Lung (tissue), 12 donors: ENCODE measurements around the gene STK25. TPM values are rescaled to one million over a fixed set of nuclear protein-coding genes. Genes with fewer than 3 reads are reported as not detected.

Experiments used
- ATAC-seq: fragments of 200-7000 bp; cut with Tn5 transposase; one replicate; pipeline ENCODE4 v1.9.1; 2020; ENCODE audit warnings: moderate number of reproducible peaks; ENCODE audit not compliant: insufficient read depth, low FRiP score
- DNase-seq, 3 donors: peaks; one replicate each; pipeline ENCODE4 v3.0.0-alpha.2; 2013 to 2017
- H3K27ac ChIP-seq, 2 donors: one replicate each; pipeline ENCODE4 v1.5.1; 2013; ENCODE audit warnings: mild to moderate bottlenecking in 2 of 2, moderate library complexity in 2 of 2, control low read depth in 1 of 2, inconsistent platforms in 1 of 2, low read depth in 1 of 2, low read length in 1 of 2
- H3K27me3 ChIP-seq, 3 donors: one replicate each; pipeline ENCODE4 v1.5.1; 2013; ENCODE audit warnings: low read length in 2 of 3; ENCODE audit not compliant: control insufficient read depth in 3 of 3, insufficient read depth in 3 of 3
- H3K36me3 ChIP-seq, 4 donors: one replicate each; pipeline ENCODE4 v1.5.1; 2013; ENCODE audit warnings: low read length in 4 of 4, mild to moderate bottlenecking in 1 of 4, moderate library complexity in 1 of 4; ENCODE audit not compliant: control insufficient read depth in 4 of 4, insufficient read depth in 4 of 4
- H3K4me1 ChIP-seq, 5 donors: one replicate each; pipeline ENCODE4 v1.5.1; 2013; ENCODE audit warnings: low read length in 5 of 5, mild to moderate bottlenecking in 2 of 5, moderate library complexity in 1 of 5; ENCODE audit not compliant: control insufficient read depth in 5 of 5, insufficient read depth in 5 of 5
- H3K4me3 ChIP-seq: one replicate; pipeline ENCODE4 v1.5.1; 2013; ENCODE audit warnings: mild to moderate bottlenecking, control low read depth, moderate library complexity
- H3K9ac ChIP-seq, 2 donors: one replicate each; pipeline ENCODE4 v1.5.1; 2013; ENCODE audit warnings: low read length in 2 of 2, control low read depth in 1 of 2; ENCODE audit not compliant: insufficient read depth in 1 of 2
- H3K9me3 ChIP-seq, 4 donors: one replicate each; pipeline ENCODE4 v1.5.1; 2013; ENCODE audit warnings: low read length in 3 of 4, mild to moderate bottlenecking in 1 of 4, moderate library complexity in 1 of 4; ENCODE audit not compliant: control insufficient read depth in 4 of 4, insufficient read depth in 3 of 4
- CTCF ChIP-seq: IDR thresholded peaks from 2 replicates; pipeline ENCODE4 v1.5.1; 2012; ENCODE audit warnings: mild to moderate bottlenecking; ENCODE audit errors: control extremely low read depth, extremely low read depth
- WGBS, 2 donors: extraction: QIAGEN DNeasy Blood & Tissue Kit; methylation state at CpG; one replicate each; pipeline ENCODE4 v1.1.7; 2013; 5-methylcytosine and 5-hydroxymethylcytosine counted together
- polyA plus RNA-seq, 2 donors: library from polyadenylated mRNA; stranded (reverse); fragments of 200-250 nt; gene quantifications; one replicate each; pipeline ENCODE4 v1.2.1, GENCODE V29; 2013
- total RNA-seq, 2 donors: library from RNA; depleted of rRNA in 1 of 2; stranded (reverse); fragments of >200 nt in 1 of 2; gene quantifications; one replicate each; pipeline ENCODE4 v1.2.1, GENCODE V29; 2014 to 2021
- donor health status: control.
- donor health status: control.
- donor health status: Bipolar disorder and iron deficiency.
- donor health status: healthy.
- donor health status: DM: yes; HTN: yes; CAD: no.

Gene STK25
- total and polyA plus RNA-seq, 4 donors, result 126 to 182 (median 136) TPM

- no peak overlapping the region for H3K4me3 ChIP-seq
- peak overlapping the region in 1 of 2 donors; percentile 88 for H3K27ac ChIP-seq
- WGBS, 2 donors, result 95 to 98% methylated on average over 11 of the region's 11 CpGs
- TF ChIP-seq CTCF, result no peak
- no peak for ATAC-seq
- peaks cover 0 to 2% (median 0%) of the 10 kb centered on the region in 4 donors for H3K9me3 ChIP-seq
- no peak for DNase-seq
- peaks cover 0 to 6% (median 0%) of the 10 kb centered on the region in 3 donors for H3K27me3 ChIP-seq
- peaks cover 0 to 12% (median 7%) of the 10 kb centered on the region in 5 donors for H3K4me1 ChIP-seq
- no peak overlapping the region for H3K9ac ChIP-seq
- H3K36me3 ChIP-seq, result no peaks in the 10 kb centered on the region
Observed at GRCh38 chr2:241539616-241540374, 31.4 kb upstream of the STK25 start.

- no peak for ATAC-seq
- no peaks in the 10 kb centered on the region for H3K36me3 ChIP-seq
- DNase-seq, result no peak
Observed at GRCh38 chr2:241538838-241539615, 30.6 kb upstream of the STK25 start.

GRCh38 chr2:241535871-241536655, 27.7 kb upstream of the STK25 start:
- Histone ChIP-seq H3K36me3 (no peaks in the 10 kb centered on the region), H3K4me1 (peaks cover 0 to 6% (median 0%) of the 10 kb centered on the region in 5 donors), H3K27me3 (no peaks in the 10 kb centered on the region), H3K4me3 (no peak overlapping the region), H3K9me3 (peaks cover 0 to 2% (median 0%) of the 10 kb centered on the region in 4 donors), H3K9ac (no peak overlapping the region), H3K27ac (no peak overlapping the region)
- no peak for DNase-seq
- no peak for ATAC-seq
- TF ChIP-seq CTCF, result no peak
- WGBS, 2 donors, result 72 to 74% methylated on average over 13 of the region's 13 CpGs

More at GRCh38 chr2:241538838-241539615, 30.6 kb upstream of the STK25 start:
- WGBS, 2 donors, result 75 to 90% methylated on average over 15 of the region's 15 CpGs
- H3K27me3 ChIP-seq, result peaks cover 0 to 6% (median 0%) of the 10 kb centered on the region in 3 donors
- H3K27ac ChIP-seq, result peak overlapping the region in 1 of 2 donors; percentile 88
- H3K9ac ChIP-seq, result no peak overlapping the region
- no peak for TF ChIP-seq CTCF
- peaks cover 0 to 10% (median 7%) of the 10 kb centered on the region in 5 donors for H3K4me1 ChIP-seq
- peaks cover 0 to 2% (median 0%) of the 10 kb centered on the region in 4 donors for H3K9me3 ChIP-seq
- no peak overlapping the region for H3K4me3 ChIP-seq
